ENCODE measurements around the gene ITGA4.

ITGA4 gene

DNA sequence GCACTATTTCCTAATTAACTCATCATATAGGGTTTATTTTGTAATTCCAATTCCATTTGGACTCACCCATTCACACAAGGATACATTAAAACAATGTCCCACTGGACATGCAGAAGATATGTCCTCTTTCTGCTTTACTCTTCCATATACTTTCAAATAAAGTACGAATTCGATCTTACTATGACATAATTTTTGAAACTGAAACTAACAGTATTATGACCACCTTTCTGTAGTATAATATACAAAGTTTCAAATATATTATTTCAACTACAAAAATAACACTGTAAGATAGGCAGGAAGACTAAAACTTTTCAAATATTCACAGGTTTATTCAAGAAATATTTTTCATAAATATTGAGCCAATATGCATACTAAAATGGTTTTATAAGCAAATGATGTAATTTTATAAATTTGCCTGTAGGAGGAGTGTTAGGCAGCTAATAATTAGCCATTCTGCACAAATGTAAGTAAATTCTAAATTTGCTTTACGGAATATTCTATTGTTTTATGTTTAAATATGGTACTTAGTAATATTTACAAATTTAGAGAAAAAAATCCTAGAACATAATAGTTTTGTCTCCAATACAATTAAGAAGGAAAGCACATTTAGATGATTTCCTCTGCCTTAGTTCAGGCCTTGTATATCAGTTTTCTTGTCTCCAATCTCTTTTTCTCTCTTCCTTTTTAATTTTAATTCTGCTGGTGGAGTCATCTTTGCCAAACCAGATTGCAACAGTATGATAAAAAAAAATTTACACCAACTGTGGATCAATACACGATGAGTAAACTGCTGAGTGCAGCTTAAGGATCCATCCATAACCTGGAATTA, 113.9 kb downstream of the ITGA4 start:
- DNase-seq (ENCODE audit: extremely low read depth in 1 of 2, low read depth in 1 of 2): no peak

DNA sequence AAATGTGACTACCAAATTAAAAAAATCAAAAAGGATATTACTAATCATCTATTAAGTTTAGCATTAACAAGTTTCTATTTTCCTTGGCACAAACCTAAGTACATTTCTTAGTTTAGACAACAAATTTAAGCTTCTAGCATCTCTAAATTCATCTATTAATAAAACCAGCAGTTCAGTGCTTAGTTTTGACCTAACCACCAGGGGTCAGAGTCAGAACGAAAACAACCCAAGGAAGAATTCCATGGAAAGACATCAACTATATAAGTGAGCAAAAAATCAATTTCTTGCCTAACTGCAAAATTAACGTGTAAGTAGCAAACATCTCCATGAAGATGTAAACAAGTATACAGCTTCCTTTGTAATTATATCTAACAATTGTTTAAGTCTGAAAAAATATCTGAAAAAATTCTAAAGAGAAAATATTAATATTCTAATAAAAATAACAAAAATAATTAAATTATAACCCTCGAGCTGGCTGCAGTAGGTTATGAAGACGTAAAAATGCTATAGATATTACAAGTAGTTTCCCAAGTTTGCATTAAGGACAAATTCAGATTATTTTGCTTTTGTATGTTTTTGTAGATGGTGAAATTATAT, 116.1 kb downstream of the ITGA4 start:
- no peak for DNase-seq (ENCODE audit: extremely low read depth in 1 of 2, low read depth in 1 of 2)

DNA sequence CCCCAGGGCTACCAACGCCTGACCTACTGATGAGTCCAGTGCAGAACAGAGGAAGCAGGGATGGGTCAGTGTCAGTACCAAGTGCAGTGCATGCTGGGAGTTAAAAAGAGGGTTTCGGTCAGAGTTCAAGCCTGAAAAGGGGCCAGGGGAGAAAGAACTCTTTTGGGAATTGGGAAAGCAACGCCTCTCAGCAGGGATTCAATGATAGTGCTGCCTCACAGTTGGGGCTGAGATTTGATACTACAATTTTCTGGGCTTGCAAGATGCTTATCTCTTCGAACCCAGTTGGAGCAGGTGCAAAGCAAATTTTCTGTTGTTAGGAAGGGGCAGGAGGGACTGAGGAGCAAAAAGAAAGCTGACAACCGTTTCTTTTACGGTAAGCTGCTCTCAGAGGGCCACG, 117.1 kb downstream of the ITGA4 start:
- DNase-seq (ENCODE audit: extremely low read depth in 1 of 2, low read depth in 1 of 2): no peak

- DNase-seq (ENCODE audit: extremely low read depth in 1 of 2, low read depth in 1 of 2): no peak
Observed at GRCh38 chr2:181575024-181575649, 118.0 kb downstream of the ITGA4 start.

GRCh38 chr2:181575650-181576025, 118.5 kb downstream of the ITGA4 start:
- DNase-seq (ENCODE audit: extremely low read depth in 1 of 2, low read depth in 1 of 2): no peak

DNA sequence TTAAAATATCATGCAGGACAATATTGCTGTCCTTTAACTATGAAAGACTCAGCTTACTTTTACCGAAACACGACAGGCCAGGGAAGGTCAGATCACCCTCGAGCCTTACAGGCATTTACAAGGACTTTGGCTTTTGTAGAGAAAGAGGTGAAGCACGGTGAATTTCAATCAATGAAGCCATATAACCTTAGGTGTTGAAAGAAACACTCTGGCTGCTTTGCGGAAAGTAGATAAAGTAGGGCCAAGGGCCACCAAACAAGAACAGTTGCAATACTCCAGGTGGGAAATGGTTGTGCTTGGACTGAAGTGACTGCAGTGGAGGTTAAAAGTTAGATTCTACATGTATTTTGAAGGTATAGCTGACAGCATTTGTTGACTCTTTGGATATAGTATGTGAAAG, 119.2 kb downstream of the ITGA4 start:
- DNase-seq (ENCODE audit: extremely low read depth in 1 of 2, low read depth in 1 of 2): no peak

- DNase-seq (ENCODE audit: extremely low read depth in 1 of 2, low read depth in 1 of 2): no peak
Observed at GRCh38 chr2:181578829-181579228, 121.6 kb downstream of the ITGA4 start.

- no peak for DNase-seq (ENCODE audit: extremely low read depth in 1 of 2, low read depth in 1 of 2)
Observed at GRCh38 chr2:181581534-181581933, 124.3 kb downstream of the ITGA4 start.

DNA sequence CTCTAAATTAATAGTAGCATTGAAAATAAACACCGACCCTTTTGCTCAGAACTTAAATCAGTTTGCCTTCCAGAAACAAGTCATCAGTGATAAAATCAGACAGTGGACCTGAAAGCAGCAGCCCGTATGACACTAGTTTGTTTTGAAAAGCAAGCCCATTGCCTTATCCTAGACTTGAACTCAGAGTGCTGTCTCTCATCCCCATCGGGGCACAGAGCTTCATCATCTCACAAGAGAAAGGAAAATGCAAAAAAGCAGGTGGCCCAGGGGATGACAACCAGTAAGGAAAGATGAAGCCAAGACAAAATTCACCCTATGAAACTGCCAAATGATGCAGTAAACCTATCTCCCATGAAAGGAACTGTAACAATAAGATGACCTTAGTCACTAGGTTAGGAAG, 128.5 kb downstream of the ITGA4 start:
- no peak for DNase-seq (ENCODE audit: extremely low read depth in 1 of 2, low read depth in 1 of 2)

Measured in activated CD8-positive, alpha-beta memory T cell treated with anti-CD3 and anti-CD28 coated beads for 1 hour (primary cell).